Fibroblast of lung (primary cell): ENCODE results near the gene EHMT1. TPM values are rescaled to one million over a fixed set of nuclear protein-coding genes. Genes with fewer than 3 reads are reported as not detected.

ENCODE experiments used
- DNase-seq, 2 donors: peaks; one replicate each; pipeline versions ENCODE4 v3.0.0 to v3.0.0-alpha.2; 2010; ENCODE audit warnings: low read depth in 2 of 2
- H2AFZ ChIP-seq: 2 replicates; pipeline ENCODE4 v1.5.1; 2012; ENCODE audit warnings: low read length, control low read depth, inconsistent platforms
- H3K27ac ChIP-seq: 2 replicates; pipeline ENCODE4 v1.5.1; 2011; ENCODE audit warnings: low read length, control low read depth; ENCODE audit not compliant: insufficient read depth
- H3K27me3 ChIP-seq: 2 replicates; pipeline ENCODE4 v1.5.1; 2011; ENCODE audit warnings: mild to moderate bottlenecking, low read length; ENCODE audit not compliant: control insufficient read depth, insufficient read depth
- H3K36me3 ChIP-seq: 2 replicates; pipeline ENCODE4 v1.5.1; 2011; ENCODE audit warnings: low read length; ENCODE audit not compliant: control insufficient read depth, insufficient read depth
- H3K4me1 ChIP-seq: 2 replicates; pipeline ENCODE4 v1.5.1; 2011; ENCODE audit warnings: low read length; ENCODE audit not compliant: control insufficient read depth, insufficient read depth; ENCODE audit errors: extremely low read depth
- H3K4me2 ChIP-seq: 2 replicates; pipeline ENCODE4 v1.5.1; 2011; ENCODE audit warnings: low read length, control low read depth; ENCODE audit not compliant: insufficient read depth; ENCODE audit errors: extremely low read depth
- H3K4me3 ChIP-seq, 4 experiments: fragments of 200-600 bp in 1 of 4; sonication (generic) in 1 of 4; replicated peaks in 1 of 4; 2 replicates each; pipeline ENCODE4 v1.5.1; 2011 to 2016; ENCODE audit warnings: low read length in 4 of 4, low read depth in 3 of 4, mild to moderate bottlenecking in 3 of 4, control low read depth in 2 of 4, inconsistent platforms in 1 of 4, mixed read lengths in 1 of 4; ENCODE audit not compliant: insufficient read depth in 1 of 4; ENCODE audit errors: control extremely low read depth in 1 of 4
- H3K79me2 ChIP-seq: 2 replicates; pipeline ENCODE4 v1.5.1; 2012; ENCODE audit warnings: mild to moderate bottlenecking, low read length, inconsistent platforms; ENCODE audit not compliant: control insufficient read depth, insufficient read depth
- H3K9ac ChIP-seq: 2 replicates; pipeline ENCODE4 v1.5.1; 2011; ENCODE audit warnings: mild to moderate bottlenecking, low read length, control low read depth; ENCODE audit not compliant: insufficient read depth
- H3K9me3 ChIP-seq: 2 replicates; pipeline ENCODE4 v1.5.1; 2012; ENCODE audit warnings: low read depth, low read length; ENCODE audit not compliant: control insufficient read depth, insufficient read depth
- H4K20me1 ChIP-seq: 2 replicates; pipeline ENCODE4 v1.5.1; 2011; ENCODE audit warnings: low read length; ENCODE audit not compliant: control insufficient read depth, insufficient read depth; ENCODE audit errors: extremely low read depth
- CTCF ChIP-seq, 2 donors: IDR thresholded peaks in 1 of 2; conservative IDR thresholded peaks in 1 of 2; 1 replicate in 1 of 2; 2 replicates in 1 of 2; pipeline ENCODE4 v1.5.1; 2011 to 2012; ENCODE audit warnings: low read length in 2 of 2, control low read depth in 1 of 2, inconsistent platforms in 1 of 2, low read depth in 1 of 2, mild to moderate bottlenecking in 1 of 2
- EZH2 ChIP-seq: IDR thresholded peaks from 2 replicates; pipeline ENCODE4 v1.5.1; 2012; ENCODE audit warnings: low read length, control low read depth, mild to moderate bottlenecking; ENCODE audit errors: missing control alignments
- polyA plus RNA-seq, 2 donors: library from polyadenylated mRNA; depleted of rRNA in 1 of 2; stranded (reverse) in 1 of 2; unstranded in 1 of 2; fragments of >200 nt; gene quantifications; 2 replicates each; pipeline ENCODE4 v1.2.1, GENCODE V29; 2011 to 2012; ENCODE audit warnings: missing spikeins in 1 of 2
- total RNA-seq: library from RNA; depleted of rRNA; stranded (reverse); fragments of >200 nt; gene quantifications from 2 replicates; pipeline ENCODE4 v1.2.1, GENCODE V29; 2014

EHMT1 gene
- total and polyA plus RNA-seq, 2 donors (not counting 1 experiment from before 2014, with no cell fraction given): 22.4 to 48.6 TPM

DNA sequence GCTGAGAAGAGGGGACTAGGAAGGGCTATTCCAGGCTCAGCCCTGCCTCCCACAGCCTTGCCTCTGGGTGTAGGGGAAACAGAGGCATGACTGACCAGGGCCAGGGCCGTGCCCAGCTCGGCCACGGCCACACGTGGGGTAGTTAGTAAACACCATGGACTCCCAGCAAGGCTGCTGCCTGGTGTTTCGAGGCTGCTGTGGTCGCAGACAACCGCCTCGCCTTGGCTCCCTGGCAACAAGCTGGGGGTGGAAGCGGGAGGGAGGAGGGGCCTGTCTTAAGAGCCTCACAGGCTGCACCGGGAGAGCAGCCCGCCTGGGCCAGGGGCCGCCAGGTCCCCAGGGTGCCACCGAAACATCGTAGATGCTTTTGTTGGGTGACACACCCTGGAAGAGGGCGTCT, 168.6 kb downstream of the EHMT1 start:
- TF ChIP-seq EZH2 (no peak), CTCF (conservative IDR thresholded peaks at IDR 0.05 in 1 of 2, IDR thresholded peaks at IDR 0.05 in 1 of 2; ENCODE audit: low read depth in 1 of 2, low read length in 2 of 2) (no peak)
- no peaks in the 10 kb centered on the region for H3K4me1 ChIP-seq
- H3K36me3 ChIP-seq: peaks cover 12% of the 10 kb centered on the region
- no peak overlapping the region for H2AFZ ChIP-seq
- H3K4me3 ChIP-seq: no peak overlapping the region
- H3K79me2 ChIP-seq: no peaks in the 10 kb centered on the region
- no peak overlapping the region for H3K27ac ChIP-seq
- no peak for DNase-seq
- H4K20me1 ChIP-seq: no peaks in the 10 kb centered on the region
- H3K9ac ChIP-seq: no peak overlapping the region
- no peaks in the 10 kb centered on the region for H3K27me3 ChIP-seq
- H3K9me3 ChIP-seq: no peaks in the 10 kb centered on the region
- no peak overlapping the region for H3K4me2 ChIP-seq

DNA sequence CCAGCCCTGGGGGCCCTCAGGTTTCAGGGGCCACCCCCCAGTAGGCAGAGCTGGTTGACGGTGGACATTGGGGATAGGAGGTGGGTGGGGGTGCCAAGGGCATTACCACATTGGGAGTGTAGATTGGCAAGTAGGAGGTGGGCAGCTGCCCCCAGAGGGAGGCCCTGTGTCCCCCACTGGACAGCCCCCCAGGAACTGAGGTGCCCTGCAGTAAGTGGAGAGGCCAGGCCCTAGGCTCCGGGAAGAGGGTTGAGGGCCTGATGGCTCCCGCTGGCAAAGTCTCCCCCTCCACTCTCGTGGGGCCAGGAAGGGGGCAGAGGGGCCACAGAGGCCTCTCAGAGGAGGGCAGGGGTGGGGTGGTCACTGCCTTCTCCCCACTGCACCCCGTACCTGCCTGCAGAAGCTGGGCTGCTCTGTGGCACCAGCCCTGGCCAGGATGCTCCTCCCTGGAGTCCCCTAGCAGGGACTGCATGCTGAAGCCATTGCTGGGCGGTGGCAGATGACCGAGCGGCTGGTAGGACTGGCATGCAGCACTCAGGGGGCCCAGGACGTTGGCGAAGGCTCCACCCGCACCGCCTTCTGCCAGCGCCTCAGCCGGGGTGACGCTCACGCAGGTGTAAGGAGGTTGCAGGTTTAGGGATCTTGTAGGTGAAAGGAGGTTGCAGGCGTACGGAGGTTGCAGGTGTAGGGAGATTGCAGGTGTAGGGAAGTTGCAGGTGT, 169.1 kb downstream of the EHMT1 start:
- DNase-seq: no peak
- Histone ChIP-seq H3K27me3 (no peaks in the 10 kb centered on the region), H4K20me1 (no peaks in the 10 kb centered on the region), H3K36me3 (peaks cover 10% of the 10 kb centered on the region), H3K4me1 (no peaks in the 10 kb centered on the region), H2AFZ (no peak overlapping the region), H3K27ac (no peak overlapping the region), H3K4me3 (no peak overlapping the region), H3K4me2 (no peak overlapping the region), H3K9me3 (no peaks in the 10 kb centered on the region), H3K79me2 (no peaks in the 10 kb centered on the region), H3K9ac (no peak overlapping the region)
- TF ChIP-seq EZH2 (no peak), CTCF (conservative IDR thresholded peaks at IDR 0.05 in 1 of 2, IDR thresholded peaks at IDR 0.05 in 1 of 2; ENCODE audit: low read depth in 1 of 2, low read length in 2 of 2) (no peak)

GRCh38 chr9:137788561-137789294, 169.9 kb downstream of the EHMT1 start:
- H3K9me3 ChIP-seq: no peaks in the 10 kb centered on the region
- H2AFZ ChIP-seq: no peak overlapping the region
- TF ChIP-seq CTCF (conservative IDR thresholded peaks at IDR 0.05 in 1 of 2, IDR thresholded peaks at IDR 0.05 in 1 of 2; ENCODE audit: low read depth in 1 of 2, low read length in 2 of 2) (no peak), EZH2 (no peak)
- no peaks in the 10 kb centered on the region for H3K27me3 ChIP-seq
- no peak overlapping the region for H3K9ac ChIP-seq
- H3K4me3 ChIP-seq: no peak overlapping the region
- H3K27ac ChIP-seq: no peak overlapping the region
- DNase-seq: no peak
- no peak overlapping the region for H3K4me2 ChIP-seq
- no peaks in the 10 kb centered on the region for H3K4me1 ChIP-seq
- H4K20me1 ChIP-seq: no peaks in the 10 kb centered on the region
- H3K79me2 ChIP-seq: no peaks in the 10 kb centered on the region
- H3K36me3 ChIP-seq: peaks cover 15% of the 10 kb centered on the region
